ENCODE data around the gene GBGT1.
"Not testable (repeated sequence)": the region's sequence is repeated elsewhere in the genome, so short reads cannot be mapped to it uniquely, and the experiment has no call there.

DNA sequence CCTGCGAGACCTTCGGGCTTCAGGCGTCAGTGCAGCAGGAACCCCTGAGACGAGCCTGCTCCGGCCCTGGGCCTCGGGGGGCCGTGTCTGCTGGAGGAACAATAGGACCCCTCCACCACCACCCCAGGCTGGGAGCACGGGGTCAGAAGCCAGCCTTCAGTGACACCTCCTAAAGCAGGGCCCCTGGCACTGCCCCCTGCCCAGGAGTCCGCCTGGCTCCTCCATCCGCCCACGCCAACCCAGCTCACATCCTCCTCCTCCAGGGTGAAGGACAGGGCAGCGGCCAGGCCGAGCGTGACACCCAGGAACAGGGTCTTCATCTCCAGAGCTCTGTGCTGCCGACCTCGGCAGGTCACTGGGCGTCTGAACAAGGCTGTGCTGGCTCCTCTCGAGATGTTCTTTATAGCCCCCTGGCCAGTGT lies 45.2 kb upstream of the GBGT1 start, which contains the start of gene OBP2B:
- TF ChIP-seq FOXK2 (conservative IDR thresholded peaks at IDR 0.05 in 1 of 2, IDR thresholded peaks at IDR 0.05 in 1 of 2; ENCODE audit: low read depth in 2 of 2); CBX8 (IDR thresholded peaks at IDR 0.05; ENCODE audit: borderline replicate concordance, extremely low read depth, low read depth, low read length, poor library complexity, severe bottlenecking); GABPA (tag; conservative IDR thresholded peaks at IDR 0.05; ENCODE audit: low read depth); DNMT1 (IDR thresholded peaks at IDR 0.05); SIN3A (IDR thresholded peaks at IDR 0.05; ENCODE audit: borderline replicate concordance in 2 of 2, control insufficient read depth in 1 of 2, low read depth in 2 of 2, low read length in 2 of 2); NFIC (IDR thresholded peaks at IDR 0.05); CEBPB (tag; IDR thresholded peaks at IDR 0.05); ESRRA (IDR thresholded peaks at IDR 0.05; ENCODE audit: borderline replicate concordance, low read depth); ZBTB43 (CRISPR knock-in tag; IDR thresholded peaks at IDR 0.05); MAX (CRISPR knock-in tag; IDR thresholded peaks at IDR 0.05); CHCHD3 (CRISPR knock-in tag; IDR thresholded peaks at IDR 0.05): not testable (repeated sequence)
- TF ChIP-seq, protein P1, sequence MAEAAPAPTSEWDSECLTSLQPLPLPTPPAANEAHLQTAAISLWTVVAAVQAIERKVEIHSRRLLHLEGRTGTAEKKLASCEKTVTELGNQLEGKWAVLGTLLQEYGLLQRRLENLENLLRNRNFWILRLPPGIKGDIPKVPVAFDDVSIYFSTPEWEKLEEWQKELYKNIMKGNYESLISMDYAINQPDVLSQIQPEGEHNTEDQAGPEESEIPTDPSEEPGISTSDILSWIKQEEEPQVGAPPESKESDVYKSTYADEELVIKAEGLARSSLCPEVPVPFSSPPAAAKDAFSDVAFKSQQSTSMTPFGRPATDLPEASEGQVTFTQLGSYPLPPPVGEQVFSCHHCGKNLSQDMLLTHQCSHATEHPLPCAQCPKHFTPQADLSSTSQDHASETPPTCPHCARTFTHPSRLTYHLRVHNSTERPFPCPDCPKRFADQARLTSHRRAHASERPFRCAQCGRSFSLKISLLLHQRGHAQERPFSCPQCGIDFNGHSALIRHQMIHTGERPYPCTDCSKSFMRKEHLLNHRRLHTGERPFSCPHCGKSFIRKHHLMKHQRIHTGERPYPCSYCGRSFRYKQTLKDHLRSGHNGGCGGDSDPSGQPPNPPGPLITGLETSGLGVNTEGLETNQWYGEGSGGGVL (CRISPR knock-in tag; IDR thresholded peaks at IDR 0.05): not testable (repeated sequence)
- TF ChIP-seq, protein P2, sequence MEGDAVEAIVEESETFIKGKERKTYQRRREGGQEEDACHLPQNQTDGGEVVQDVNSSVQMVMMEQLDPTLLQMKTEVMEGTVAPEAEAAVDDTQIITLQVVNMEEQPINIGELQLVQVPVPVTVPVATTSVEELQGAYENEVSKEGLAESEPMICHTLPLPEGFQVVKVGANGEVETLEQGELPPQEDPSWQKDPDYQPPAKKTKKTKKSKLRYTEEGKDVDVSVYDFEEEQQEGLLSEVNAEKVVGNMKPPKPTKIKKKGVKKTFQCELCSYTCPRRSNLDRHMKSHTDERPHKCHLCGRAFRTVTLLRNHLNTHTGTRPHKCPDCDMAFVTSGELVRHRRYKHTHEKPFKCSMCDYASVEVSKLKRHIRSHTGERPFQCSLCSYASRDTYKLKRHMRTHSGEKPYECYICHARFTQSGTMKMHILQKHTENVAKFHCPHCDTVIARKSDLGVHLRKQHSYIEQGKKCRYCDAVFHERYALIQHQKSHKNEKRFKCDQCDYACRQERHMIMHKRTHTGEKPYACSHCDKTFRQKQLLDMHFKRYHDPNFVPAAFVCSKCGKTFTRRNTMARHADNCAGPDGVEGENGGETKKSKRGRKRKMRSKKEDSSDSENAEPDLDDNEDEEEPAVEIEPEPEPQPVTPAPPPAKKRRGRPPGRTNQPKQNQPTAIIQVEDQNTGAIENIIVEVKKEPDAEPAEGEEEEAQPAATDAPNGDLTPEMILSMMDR (IDR thresholded peaks at IDR 0.05 in 2 of 3, conservative IDR thresholded peaks at IDR 0.05 in 1 of 3; ENCODE audit: insufficient read depth in 2 of 3, low read depth in 1 of 3, low read length in 3 of 3): not testable (repeated sequence)

Measured in K562 (cell line).